Ascending aorta (tissue), 2 donors: ENCODE data around the gene PARP6. TPM values are rescaled to one million over a fixed set of nuclear protein-coding genes. Genes with fewer than 3 reads are reported as not detected.

Source experiments
- DNase-seq, 2 donors: peaks; one replicate each; pipeline ENCODE4 v3.0.0-alpha.2; 2019; ENCODE audit warnings: low spot score in 2 of 2
- H3K27ac ChIP-seq, 2 donors: fragments of 200-600 bp; sonication (generic); one replicate each; pipeline ENCODE4 v1.5.1; 2016 to 2017; ENCODE audit warnings: mild to moderate bottlenecking in 1 of 2
- H3K27me3 ChIP-seq: fragments of 200-600 bp; sonication (generic); one replicate; pipeline ENCODE4 v1.5.1; 2017
- H3K36me3 ChIP-seq, 2 donors: fragments of 200-600 bp; sonication (generic); one replicate each; pipeline ENCODE4 v1.5.1; 2016
- H3K4me1 ChIP-seq, 2 donors: fragments of 200-600 bp; sonication (generic); one replicate each; pipeline ENCODE4 v1.5.1; 2016 to 2017; ENCODE audit warnings: mild to moderate bottlenecking in 1 of 2
- H3K4me3 ChIP-seq, 2 donors: fragments of 200-600 bp; sonication (generic); one replicate each; pipeline ENCODE4 v1.5.1; 2016 to 2017; ENCODE audit warnings: mild to moderate bottlenecking in 1 of 2
- H3K9me3 ChIP-seq, 2 donors: fragments of 200-600 bp; sonication (generic); one replicate each; pipeline ENCODE4 v1.5.1; 2016
- CTCF ChIP-seq, 3 experiments: fragments of 200-600 bp in 2 of 3; fragments of 450-650 bp in 1 of 3; sonication (generic) in 2 of 3; IDR thresholded peaks; one replicate each; pipeline ENCODE4 v1.5.1; 2016 to 2019; ENCODE audit warnings: antibody characterized with exemption in 3 of 3, mild to moderate bottlenecking in 1 of 3, moderate library complexity in 1 of 3
- intact Hi-C: fragments of 100-400 bp; cut with DNase I; formaldehyde crosslinking; loops from one replicate; pipeline ENCODE4 v1.15.1; 2023
- total RNA-seq: library from RNA; depleted of rRNA; stranded (reverse); fragments of >200 nt; gene quantifications from one replicate; pipeline ENCODE4 v1.1.0, GENCODE V29; 2016

The PARP6 gene
- total RNA-seq, 1 donor from 2014 or later: 26.5 TPM

- no peaks in the 10 kb centered on the region for H3K9me3 ChIP-seq
- H3K36me3 ChIP-seq: peaks cover 88 to 97% of the 10 kb centered on the region in 2 donors
- no peak for DNase-seq
- H3K4me3 ChIP-seq: no peak overlapping the region
- H3K4me1 ChIP-seq: peaks cover 0 to 7% of the 10 kb centered on the region in 2 donors
- no peak for TF ChIP-seq CTCF (IDR thresholded peaks at IDR 0.05)
- intact Hi-C loops: no loop called here
- H3K27me3 ChIP-seq: no peaks in the 10 kb centered on the region
- H3K27ac ChIP-seq: no peak overlapping the region
Measured at GRCh38 chr15:72205896-72206676, 66.3 kb downstream of the PARP6 start.

GRCh38 chr15:72205273-72205672 lies 67.1 kb downstream of the PARP6 start:
- Histone ChIP-seq H3K36me3 (peaks cover 88 to 97% of the 10 kb centered on the region in 2 donors), H3K4me1 (peaks cover 0 to 7% of the 10 kb centered on the region in 2 donors), H3K27ac (no peak overlapping the region), H3K27me3 (no peaks in the 10 kb centered on the region), H3K4me3 (no peak overlapping the region), H3K9me3 (no peaks in the 10 kb centered on the region)
- no peak for DNase-seq
- intact Hi-C loops: no loop called here
- no peak for TF ChIP-seq CTCF (IDR thresholded peaks at IDR 0.05)

GRCh38 chr15:72203507-72203837 lies 68.9 kb downstream of the PARP6 start:
- peaks cover 86 to 96% of the 10 kb centered on the region in 2 donors for H3K36me3 ChIP-seq
- H3K27ac ChIP-seq: peak overlapping the region; percentile 21 to 70
- H3K4me3 ChIP-seq: no peak overlapping the region
- peaks cover 0 to 7% of the 10 kb centered on the region in 2 donors for H3K4me1 ChIP-seq
- no peaks in the 10 kb centered on the region for H3K9me3 ChIP-seq
- intact Hi-C loops: no loop called here
- H3K27me3 ChIP-seq: no peaks in the 10 kb centered on the region
- no peak for TF ChIP-seq CTCF (IDR thresholded peaks at IDR 0.05)
- DNase-seq: peak; percentile 48 to 84

GRCh38 chr15:72202801-72203506 lies 69.4 kb downstream of the PARP6 start:
- intact Hi-C loops: no loop called here
- TF ChIP-seq CTCF (IDR thresholded peaks at IDR 0.05): no peak
- H3K36me3 ChIP-seq: peaks cover 81 to 91% of the 10 kb centered on the region in 2 donors
- H3K4me1 ChIP-seq: peaks cover under 1 to 7% of the 10 kb centered on the region in 2 donors
- H3K27me3 ChIP-seq: no peaks in the 10 kb centered on the region
- H3K4me3 ChIP-seq: no peak overlapping the region
- H3K27ac ChIP-seq: peak overlapping the region; percentile 21 to 70
- no peaks in the 10 kb centered on the region for H3K9me3 ChIP-seq
- DNase-seq: no peak

- H3K27me3 ChIP-seq: no peaks in the 10 kb centered on the region
- peak overlapping the region in 1 of 2 donors; percentile 70 for H3K27ac ChIP-seq
- no peak overlapping the region for H3K4me3 ChIP-seq
- intact Hi-C loops: no loop called here
- DNase-seq: no peak
- no peak for TF ChIP-seq CTCF (IDR thresholded peaks at IDR 0.05)
- peaks cover 74 to 85% of the 10 kb centered on the region in 2 donors for H3K36me3 ChIP-seq
- peaks cover 6 to 7% of the 10 kb centered on the region in 2 donors for H3K4me1 ChIP-seq
- H3K9me3 ChIP-seq: no peaks in the 10 kb centered on the region
Measured at GRCh38 chr15:72202302-72202701, 70.1 kb downstream of the PARP6 start.
